IMR-90 (cell line): ENCODE results near the gene OCLN. TPM values are rescaled to one million over a fixed set of nuclear protein-coding genes. Genes with fewer than 3 reads are reported as not detected.

Source experiments
- ATAC-seq: fragments of 200-7000 bp; cut with Tn5 transposase; 2 replicates; pipeline ENCODE4 v1.9.1; 2020; ENCODE audit warnings: low read depth, mild to moderate bottlenecking, moderate library complexity
- BruUV-seq: library from RNA; stranded (reverse); fragments of 400-500 nt; replicated peaks from 2 replicates; lab custom pipeline; 2021; lab: Mats Ljungman, UMichigan
- CTCF ChIA-PET: fragments of 300-600 bp; formaldehyde crosslinking; extraction: SDS; loops from one replicate; lab custom pipeline; 2021; ENCODE audit warnings: antibody characterized with exemption; lab: Yijun Ruan, JAX
- POLR2A ChIA-PET: fragments of 300-600 bp; sonication (Branson Sonifier 250); formaldehyde crosslinking; loops from one replicate; lab custom pipeline; 2022; ENCODE audit warnings: antibody characterized with exemption; ENCODE audit not compliant: unreplicated experiment; lab: Charles Lee
- DNase-seq: peaks from one replicate; pipeline ENCODE4 v3.0.0; 2013
- H2AFZ ChIP-seq: replicated peaks from 2 replicates; pipeline ENCODE3; 2013; ENCODE audit warnings: low read length, mild to moderate bottlenecking; ENCODE audit not compliant: poor library complexity
- H2AK5ac ChIP-seq: 2 replicates; pipeline ENCODE4 v1.6.1; 2013; ENCODE audit warnings: low read depth, low read length, inconsistent platforms
- H2AK9ac ChIP-seq: replicated peaks from 2 replicates; pipeline ENCODE3; 2013; ENCODE audit warnings: mild to moderate bottlenecking, low read depth, low read length, moderate library complexity; ENCODE audit not compliant: poor library complexity
- H2BK120ac ChIP-seq: 2 replicates; pipeline ENCODE4 v1.6.1; 2013; ENCODE audit warnings: low read depth, low read length, inconsistent platforms
- H2BK15ac ChIP-seq: 3 replicates; pipeline ENCODE4 v1.6.1; 2013; ENCODE audit warnings: low read depth, low read length, inconsistent platforms
- H2BK20ac ChIP-seq: 2 replicates; pipeline ENCODE4 v1.6.1; 2013; ENCODE audit warnings: low read depth, mild to moderate bottlenecking, inconsistent platforms, low read length, moderate library complexity
- H2BK5ac ChIP-seq: 2 replicates; pipeline ENCODE4 v1.6.1; 2013; ENCODE audit warnings: mild to moderate bottlenecking, low read depth, low read length, inconsistent platforms; ENCODE audit not compliant: poor library complexity, severe bottlenecking
- H3K14ac ChIP-seq: replicated peaks from 2 replicates; pipeline ENCODE4 v1.6.1; 2013; ENCODE audit warnings: low read depth, low read length, inconsistent platforms
- H3K18ac ChIP-seq: 2 replicates; pipeline ENCODE4 v1.6.1; 2013; ENCODE audit warnings: low read depth, low read length, control low read depth
- H3K23ac ChIP-seq: 2 replicates; pipeline ENCODE4 v1.6.1; 2013; ENCODE audit warnings: low read depth, low read length, inconsistent platforms
- H3K27ac ChIP-seq: 2 replicates; pipeline ENCODE4 v1.5.1; 2013; ENCODE audit warnings: mild to moderate bottlenecking, control low read depth, low read length; ENCODE audit not compliant: insufficient read depth
- H3K27me3 ChIP-seq: 2 replicates; pipeline ENCODE4 v1.6.1; 2013; ENCODE audit warnings: low read length; ENCODE audit not compliant: control insufficient read depth, insufficient read depth
- H3K36me3 ChIP-seq: 2 replicates; pipeline ENCODE4 v1.6.1; 2013; ENCODE audit warnings: low read length, mixed read lengths; ENCODE audit not compliant: control insufficient read depth, insufficient read depth
- H3K4ac ChIP-seq: 2 replicates; pipeline ENCODE4 v1.6.1; 2013; ENCODE audit warnings: low read depth, low read length, inconsistent platforms
- H3K4me1 ChIP-seq: 2 replicates; pipeline ENCODE4 v1.6.1; 2013; ENCODE audit warnings: low read length, mixed read lengths; ENCODE audit not compliant: control insufficient read depth, insufficient read depth
- H3K4me2 ChIP-seq: 2 replicates; pipeline ENCODE4 v1.6.1; 2013; ENCODE audit warnings: low read depth, mild to moderate bottlenecking, control low read depth, low read length, moderate library complexity
- H3K4me3 ChIP-seq: 2 replicates; pipeline ENCODE4 v1.5.1; 2013; ENCODE audit warnings: low read depth, mild to moderate bottlenecking, control low read depth, low read length, moderate library complexity; ENCODE audit not compliant: insufficient read depth
- H3K56ac ChIP-seq: 2 replicates; pipeline ENCODE4 v1.6.1; 2013; ENCODE audit warnings: low read length, inconsistent platforms; ENCODE audit not compliant: insufficient read depth; ENCODE audit errors: extremely low read depth
- H3K79me1 ChIP-seq, 2 experiments: 2 replicates each; pipeline ENCODE4 v1.6.1; 2013; ENCODE audit warnings: low read length in 2 of 2, inconsistent platforms in 1 of 2, low read depth in 1 of 2
- H3K9ac ChIP-seq: 2 replicates; pipeline ENCODE4 v1.6.1; 2013; ENCODE audit warnings: low read depth, low read length, control low read depth
- H3K9me1 ChIP-seq: 2 replicates; pipeline ENCODE4 v1.6.1; 2013; ENCODE audit warnings: low read length, inconsistent platforms; ENCODE audit not compliant: insufficient read depth
- H3K9me3 ChIP-seq: 2 replicates; pipeline ENCODE4 v1.6.1; 2013; ENCODE audit warnings: low read length; ENCODE audit not compliant: control insufficient read depth, insufficient read depth
- H4K20me1 ChIP-seq: 2 replicates; pipeline ENCODE4 v1.6.1; 2013; ENCODE audit warnings: low read length, inconsistent platforms; ENCODE audit not compliant: insufficient read depth
- H4K5ac ChIP-seq: 2 replicates; pipeline ENCODE4 v1.6.1; 2013; ENCODE audit warnings: mild to moderate bottlenecking, low read depth, low read length, control low read depth
- H4K8ac ChIP-seq, 2 experiments: 2 replicates each; pipeline ENCODE4 v1.6.1; 2013; ENCODE audit warnings: low read depth in 2 of 2, low read length in 2 of 2, control low read depth in 1 of 2, inconsistent platforms in 1 of 2
- H4K91ac ChIP-seq: 2 replicates; pipeline ENCODE4 v1.6.1; 2013; ENCODE audit warnings: low read depth, low read length, inconsistent platforms; ENCODE audit not compliant: insufficient read depth
- BHLHE40 ChIP-seq: fragments of 150-350 bp; IDR thresholded peaks from 2 replicates; pipeline ENCODE4 v1.6.1; 2016; ENCODE audit warnings: mild to moderate bottlenecking, low read depth, low read length
- WGBS, 2 experiments: methylation state at CpG; one replicate each; pipeline versions ENCODE4 v1.1.5 to v1.1.7; 2013; ENCODE audit warnings: missing lambda C conversion rate in 2 of 2; ENCODE audit not compliant: insufficient read length in 1 of 2; ENCODE audit errors: extremely low coverage in 2 of 2; 5-methylcytosine and 5-hydroxymethylcytosine counted together
- dilution Hi-C: fragments of 300-500 bp; cut with HindIII; formaldehyde crosslinking; loops from one replicate; pipeline ENCODE4 v1.14.3; 2018; ENCODE audit warnings: low sequenced_read_pairs; ENCODE audit not compliant: unreplicated experiment
- in situ Hi-C: fragments of 300-500 bp; cut with MboI; formaldehyde crosslinking; loops from 3 replicates; pipeline ENCODE4 v1.14.3; 2019; ENCODE audit warnings: low sequenced_read_pairs, inconsistent platforms, mixed read lengths
- intact Hi-C: fragments of 100-400 bp; cut with micrococcal nuclease; formaldehyde crosslinking; loops from 2 replicates; pipeline ENCODE4 v1.10.0; 2022
- polyA plus RNA-seq, 3 experiments: library from polyadenylated mRNA; depleted of rRNA; stranded (reverse); fragments of >200 nt; gene quantifications; 2 replicates each; pipeline ENCODE4 v1.2.3, GENCODE V29; 2012; ENCODE audit warnings: low replicate concordance in 1 of 3
- total RNA-seq: library from RNA; depleted of rRNA; stranded (reverse); fragments of >200 nt; gene quantifications from 2 replicates; pipeline ENCODE4 v1.2.3, GENCODE V29; 2012

OCLN gene
- total and polyA plus RNA-seq, 2 of the 4 experiments (the other 2 are of a cell fraction), result 0.72 to 0.99 TPM

- Histone ChIP-seq H2BK5ac (no peak overlapping the region), H3K56ac (no peak overlapping the region), H3K14ac (no peak overlapping the region), H4K20me1 (no peaks in the 10 kb centered on the region), H3K9me3 (no peaks in the 10 kb centered on the region), H3K4me1 (no peaks in the 10 kb centered on the region; the same call in 1 of the 2 replicates), H3K18ac (no peak overlapping the region), H3K27me3 (no peaks in the 10 kb centered on the region), H3K23ac (no peak overlapping the region), H3K79me1 (no peaks in the 10 kb centered on the region), H4K91ac (no peak overlapping the region), H3K27ac (no peak overlapping the region), H3K4me3 (no peak overlapping the region), H2BK120ac (no peak overlapping the region), H2AK9ac (no peak overlapping the region), H4K8ac (no peak overlapping the region), H3K9me1 (no peaks in the 10 kb centered on the region), H3K4ac (no peak overlapping the region), H3K36me3 (no peaks in the 10 kb centered on the region), H2AK5ac (no peak overlapping the region), H4K5ac (no peak overlapping the region), H3K4me2 (no peak overlapping the region), H2BK15ac (no peak overlapping the region), H2AFZ (no peak overlapping the region), H2BK20ac (no peak overlapping the region; the same call in 1 of the 2 replicates), H3K9ac (no peak overlapping the region)
- no peak for ATAC-seq
- in situ Hi-C loops (no loop called here), intact Hi-C loops (no loop called here), dilution Hi-C loops (no loop called here)
- BruUV-seq, result no TSS peak
- DNase-seq, result no peak
- TF ChIP-seq BHLHE40, result no peak
- 87% methylated on average over 4 of the region's 6 CpGs; no CpG with 5 or more reads in 1 of the 2 experiments for WGBS, 2 experiments
- ChIA-PET CTCF (no interaction called here), POLR2A (no interaction called here)
Measured at GRCh38 chr5:69509212-69509611, 16.6 kb downstream of the OCLN start.
